ENCODE results near the gene ANKH.

The ANKH gene

DNA sequence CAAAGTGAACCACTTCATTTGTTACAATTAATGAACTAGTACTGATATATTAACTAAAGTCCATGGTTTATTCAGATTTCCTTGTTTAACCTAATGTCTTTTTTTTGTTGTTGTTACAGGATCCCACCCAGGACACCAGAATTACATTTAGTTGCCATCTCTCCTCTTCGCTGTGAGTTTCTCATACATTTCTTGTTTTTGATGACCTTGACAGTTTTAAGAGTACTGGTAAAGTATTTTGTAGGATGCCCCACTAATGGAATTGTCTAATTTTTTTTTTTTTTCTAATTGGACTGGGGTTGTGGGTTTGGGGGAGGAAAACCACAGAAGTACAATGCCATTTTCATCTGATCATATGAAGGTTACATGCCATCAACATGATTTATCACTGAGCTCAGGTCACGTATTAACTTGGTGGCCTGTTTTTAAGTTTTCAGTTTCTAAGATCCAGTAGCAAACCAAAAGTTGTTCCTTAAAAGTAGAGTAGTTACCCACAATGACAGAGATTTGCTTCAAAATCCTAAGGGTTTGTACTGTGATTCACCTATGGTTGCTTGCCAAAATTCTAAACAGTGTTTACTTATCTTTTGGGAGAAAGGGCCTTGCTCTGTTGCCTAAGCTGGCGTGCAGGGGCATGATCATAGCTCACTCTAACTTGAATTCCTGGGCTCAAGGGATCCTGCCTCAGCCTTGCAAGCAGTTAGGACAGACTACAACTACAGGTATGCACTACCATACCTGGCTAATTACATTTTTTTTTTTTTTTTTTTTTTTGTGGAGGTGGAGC, 211.6 kb downstream of the ANKH start:
- peak; percentile 39 for DNase-seq

GRCh38 chr5:14656898-14657297, 214.7 kb downstream of the ANKH start:
- DNase-seq: no peak

DNA sequence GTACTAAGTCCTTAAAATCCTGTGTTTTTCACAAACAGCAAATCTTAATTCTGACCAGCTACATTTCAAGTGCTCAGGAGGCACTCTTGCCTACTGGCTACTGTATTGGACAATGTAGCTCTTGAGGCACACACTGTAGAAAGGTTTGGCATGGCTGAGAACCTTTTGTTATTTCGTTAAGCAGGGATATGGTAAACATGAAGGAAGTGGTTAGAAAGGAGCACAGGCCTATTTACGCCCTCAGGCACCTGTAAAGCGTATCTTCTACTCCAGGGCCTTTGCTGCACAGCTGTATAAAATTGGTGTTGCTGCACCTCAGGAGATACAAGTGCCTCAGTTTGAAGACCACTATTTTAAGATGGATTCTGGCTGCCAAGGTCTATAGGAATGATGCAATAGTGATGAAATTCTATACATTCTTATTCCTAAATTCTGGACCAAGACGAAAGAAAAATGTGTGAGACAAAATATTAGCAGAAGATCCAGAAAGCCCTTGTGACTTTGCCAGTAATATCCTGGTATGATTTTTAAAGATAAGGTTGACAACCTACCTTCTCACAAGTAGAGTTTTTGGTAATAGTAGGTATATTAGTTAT, 216.3 kb downstream of the ANKH start:
- DNase-seq: no peak
